Neutrophil (primary cell): ENCODE measurements around the gene KAT6B.

Source experiments
- H3K27ac ChIP-seq: fragments of 200-600 bp; sonication (generic); 2 replicates; pipeline ENCODE4 v1.5.1; 2016; ENCODE audit warnings: mild to moderate bottlenecking, moderate library complexity
- H3K27me3 ChIP-seq: fragments of 200-600 bp; sonication (generic); 2 replicates; pipeline ENCODE4 v1.6.0; 2016; ENCODE audit warnings: mild to moderate bottlenecking
- H3K36me3 ChIP-seq: fragments of 200-600 bp; sonication (generic); 2 replicates; pipeline ENCODE4 v1.5.1; 2017
- H3K4me1 ChIP-seq, 2 experiments: fragments of 200-600 bp in 1 of 2; sonication (generic) in 1 of 2; 1 replicate in 1 of 2; 2 replicates in 1 of 2; pipeline versions ENCODE4 v1.5.1 to v1.6.1; 2013 to 2016; ENCODE audit warnings: low read depth in 1 of 2, low read length in 1 of 2, mild to moderate bottlenecking in 1 of 2, moderate library complexity in 1 of 2; ENCODE audit not compliant: control insufficient read depth in 1 of 2, insufficient read depth in 1 of 2
- H3K4me3 ChIP-seq, 2 experiments: fragments of 200-600 bp in 1 of 2; sonication (generic) in 1 of 2; 1 replicate in 1 of 2; 2 replicates in 1 of 2; pipeline ENCODE4 v1.5.1; 2013 to 2016; ENCODE audit warnings: low read depth in 1 of 2, low read length in 1 of 2, mild to moderate bottlenecking in 1 of 2, moderate library complexity in 1 of 2
- H3K9me3 ChIP-seq: fragments of 200-600 bp; sonication (generic); 2 replicates; pipeline ENCODE4 v1.5.1; 2016
- TF ChIP-seq, protein P1 (sequence below): fragments of 200-600 bp; sonication (generic); IDR thresholded peaks from 2 replicates; pipeline ENCODE4 v1.5.1; 2016; ENCODE audit warnings: antibody characterized with exemption

Gene KAT6B

DNA sequence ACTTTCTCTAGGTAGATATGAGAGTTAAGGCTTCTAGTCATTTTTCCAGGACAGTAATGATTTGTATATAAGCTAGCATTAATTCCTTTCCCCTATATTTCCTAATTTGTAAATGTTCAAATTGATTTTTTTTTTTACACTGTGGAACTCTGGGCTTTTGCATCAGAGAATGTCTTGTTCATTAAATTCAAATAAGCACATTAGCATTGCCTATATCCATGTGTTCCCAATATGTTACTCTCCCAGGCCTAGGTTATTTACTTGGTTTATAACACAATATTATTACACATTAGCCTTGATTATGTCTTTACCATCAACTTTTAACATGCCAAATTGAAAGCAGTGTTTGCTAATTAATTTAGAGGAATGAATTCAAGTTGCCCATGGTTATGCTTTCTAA, 201.6 kb downstream of the KAT6B start:
- Histone ChIP-seq H3K27ac (peak overlapping the region; percentile 2), H3K4me3 (no peak overlapping the region), H3K36me3 (peaks cover 25% of the 10 kb centered on the region), H3K9me3 (no peaks in the 10 kb centered on the region), H3K27me3 (no peaks in the 10 kb centered on the region), H3K4me1 (no peaks in the 10 kb centered on the region)
- TF ChIP-seq, protein P1, sequence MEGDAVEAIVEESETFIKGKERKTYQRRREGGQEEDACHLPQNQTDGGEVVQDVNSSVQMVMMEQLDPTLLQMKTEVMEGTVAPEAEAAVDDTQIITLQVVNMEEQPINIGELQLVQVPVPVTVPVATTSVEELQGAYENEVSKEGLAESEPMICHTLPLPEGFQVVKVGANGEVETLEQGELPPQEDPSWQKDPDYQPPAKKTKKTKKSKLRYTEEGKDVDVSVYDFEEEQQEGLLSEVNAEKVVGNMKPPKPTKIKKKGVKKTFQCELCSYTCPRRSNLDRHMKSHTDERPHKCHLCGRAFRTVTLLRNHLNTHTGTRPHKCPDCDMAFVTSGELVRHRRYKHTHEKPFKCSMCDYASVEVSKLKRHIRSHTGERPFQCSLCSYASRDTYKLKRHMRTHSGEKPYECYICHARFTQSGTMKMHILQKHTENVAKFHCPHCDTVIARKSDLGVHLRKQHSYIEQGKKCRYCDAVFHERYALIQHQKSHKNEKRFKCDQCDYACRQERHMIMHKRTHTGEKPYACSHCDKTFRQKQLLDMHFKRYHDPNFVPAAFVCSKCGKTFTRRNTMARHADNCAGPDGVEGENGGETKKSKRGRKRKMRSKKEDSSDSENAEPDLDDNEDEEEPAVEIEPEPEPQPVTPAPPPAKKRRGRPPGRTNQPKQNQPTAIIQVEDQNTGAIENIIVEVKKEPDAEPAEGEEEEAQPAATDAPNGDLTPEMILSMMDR: no peak

DNA sequence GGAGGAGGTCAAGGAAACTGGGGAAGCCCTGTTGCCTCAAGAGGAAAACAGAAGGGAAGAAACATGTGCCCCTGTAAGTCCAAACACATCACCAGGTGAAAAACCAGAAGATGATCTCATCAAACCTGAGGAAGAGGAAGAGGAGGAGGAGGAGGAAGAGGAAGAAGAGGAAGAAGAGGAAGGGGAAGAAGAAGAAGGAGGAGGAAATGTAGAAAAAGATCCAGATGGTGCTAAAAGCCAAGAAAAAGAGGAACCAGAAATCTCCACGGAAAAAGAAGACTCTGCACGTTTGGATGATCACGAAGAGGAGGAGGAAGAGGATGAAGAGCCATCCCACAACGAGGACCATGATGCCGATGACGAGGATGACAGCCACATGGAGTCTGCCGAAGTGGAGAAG, 202.3 kb downstream of the KAT6B start:
- Histone ChIP-seq H3K27me3 (no peaks in the 10 kb centered on the region), H3K36me3 (peaks cover 25% of the 10 kb centered on the region), H3K4me1 (no peaks in the 10 kb centered on the region), H3K9me3 (no peaks in the 10 kb centered on the region), H3K27ac (peak overlapping the region; percentile 2), H3K4me3 (no peak overlapping the region)
- TF ChIP-seq, protein P1: no peak

DNA sequence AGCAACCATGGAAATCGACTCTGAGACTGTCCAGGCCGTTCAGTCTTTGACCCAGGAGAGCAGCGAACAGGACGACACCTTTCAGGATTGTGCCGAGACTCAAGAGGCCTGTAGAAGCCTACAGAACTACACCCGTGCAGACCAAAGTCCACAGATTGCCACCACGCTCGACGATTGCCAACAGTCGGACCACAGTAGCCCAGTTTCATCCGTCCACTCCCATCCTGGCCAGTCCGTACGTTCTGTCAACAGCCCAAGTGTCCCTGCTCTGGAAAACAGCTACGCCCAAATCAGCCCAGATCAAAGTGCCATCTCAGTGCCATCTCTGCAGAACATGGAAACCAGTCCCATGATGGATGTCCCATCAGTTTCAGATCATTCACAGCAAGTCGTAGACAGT, 203.0 kb downstream of the KAT6B start:
- Histone ChIP-seq H3K9me3 (no peaks in the 10 kb centered on the region), H3K36me3 (peaks cover 25% of the 10 kb centered on the region), H3K27me3 (no peaks in the 10 kb centered on the region), H3K4me1 (no peaks in the 10 kb centered on the region), H3K4me3 (no peak overlapping the region), H3K27ac (no peak overlapping the region)
- TF ChIP-seq, protein P1: no peak

DNA sequence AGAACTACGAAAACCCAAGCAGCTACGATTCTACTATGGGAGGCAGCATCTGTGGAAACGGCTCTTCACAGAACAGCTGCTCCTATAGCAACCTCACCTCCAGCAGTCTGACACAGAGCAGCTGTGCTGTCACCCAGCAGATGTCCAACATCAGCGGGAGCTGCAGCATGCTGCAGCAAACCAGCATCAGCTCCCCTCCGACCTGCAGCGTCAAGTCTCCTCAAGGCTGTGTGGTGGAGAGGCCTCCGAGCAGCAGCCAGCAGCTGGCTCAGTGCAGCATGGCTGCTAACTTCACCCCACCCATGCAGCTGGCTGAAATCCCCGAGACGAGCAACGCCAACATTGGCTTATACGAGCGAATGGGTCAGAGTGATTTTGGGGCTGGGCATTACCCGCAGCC, 203.5 kb downstream of the KAT6B start:
- H3K4me3 ChIP-seq: no peak overlapping the region
- H3K9me3 ChIP-seq: no peaks in the 10 kb centered on the region
- H3K4me1 ChIP-seq: no peaks in the 10 kb centered on the region
- no peaks in the 10 kb centered on the region for H3K27me3 ChIP-seq
- H3K36me3 ChIP-seq: peaks cover 21% of the 10 kb centered on the region
- TF ChIP-seq, protein P1: no peak
- no peak overlapping the region for H3K27ac ChIP-seq

DNA sequence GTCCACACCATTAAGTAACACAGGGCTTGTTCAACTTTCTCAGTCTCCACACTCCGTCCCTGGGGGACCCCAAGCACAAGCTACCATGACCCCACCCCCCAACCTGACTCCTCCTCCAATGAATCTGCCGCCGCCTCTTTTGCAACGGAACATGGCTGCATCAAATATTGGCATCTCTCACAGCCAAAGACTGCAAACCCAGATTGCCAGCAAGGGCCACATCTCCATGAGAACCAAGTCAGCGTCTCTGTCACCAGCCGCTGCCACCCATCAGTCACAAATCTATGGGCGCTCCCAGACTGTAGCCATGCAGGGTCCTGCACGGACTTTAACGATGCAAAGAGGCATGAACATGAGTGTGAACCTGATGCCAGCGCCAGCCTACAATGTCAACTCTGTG, 204.0 kb downstream of the KAT6B start:
- Histone ChIP-seq H3K27ac (no peak overlapping the region), H3K4me1 (no peaks in the 10 kb centered on the region), H3K27me3 (no peaks in the 10 kb centered on the region), H3K9me3 (no peaks in the 10 kb centered on the region), H3K36me3 (peaks cover 17% of the 10 kb centered on the region), H3K4me3 (no peak overlapping the region)
- TF ChIP-seq, protein P1: no peak

DNA sequence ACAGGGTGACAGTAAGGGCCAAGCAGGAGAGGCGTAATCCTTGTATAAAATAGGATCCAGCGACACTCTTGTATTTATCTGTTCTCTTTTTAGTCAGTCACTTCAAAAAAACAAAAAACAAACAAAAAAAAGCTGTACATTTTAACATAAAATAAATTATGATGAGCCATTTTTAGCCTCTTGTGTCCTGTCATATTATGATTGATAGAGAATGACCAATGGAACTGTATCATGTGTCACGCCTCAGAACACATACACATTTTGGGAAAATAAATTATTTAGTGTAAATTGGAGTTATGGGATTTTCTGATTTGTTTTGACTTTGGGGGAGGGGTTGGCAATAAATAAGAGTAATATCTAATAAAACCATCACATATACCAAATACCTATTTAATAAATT, 205.7 kb downstream of the KAT6B start:
- TF ChIP-seq, protein P1: no peak
- H3K4me3 ChIP-seq: no peak overlapping the region
- peaks cover 12% of the 10 kb centered on the region for H3K36me3 ChIP-seq
- no peaks in the 10 kb centered on the region for H3K9me3 ChIP-seq
- no peak overlapping the region for H3K27ac ChIP-seq
- H3K4me1 ChIP-seq: no peaks in the 10 kb centered on the region
- no peaks in the 10 kb centered on the region for H3K27me3 ChIP-seq
